Measurements from ENCODE around the gene TAP1.

TAP1 gene

GRCh38 chr6:32860674-32861073 is 7.2 kb upstream of the TAP1 start:
- DNase-seq: no peak

- DNase-seq: no peak
These were observed 4.7 kb upstream of the TAP1 start for GRCh38 chr6:32858194-32858593.

GRCh38 chr6:32857156-32857891 is 3.8 kb upstream of the TAP1 start:
- DNase-seq: no peak

DNA sequence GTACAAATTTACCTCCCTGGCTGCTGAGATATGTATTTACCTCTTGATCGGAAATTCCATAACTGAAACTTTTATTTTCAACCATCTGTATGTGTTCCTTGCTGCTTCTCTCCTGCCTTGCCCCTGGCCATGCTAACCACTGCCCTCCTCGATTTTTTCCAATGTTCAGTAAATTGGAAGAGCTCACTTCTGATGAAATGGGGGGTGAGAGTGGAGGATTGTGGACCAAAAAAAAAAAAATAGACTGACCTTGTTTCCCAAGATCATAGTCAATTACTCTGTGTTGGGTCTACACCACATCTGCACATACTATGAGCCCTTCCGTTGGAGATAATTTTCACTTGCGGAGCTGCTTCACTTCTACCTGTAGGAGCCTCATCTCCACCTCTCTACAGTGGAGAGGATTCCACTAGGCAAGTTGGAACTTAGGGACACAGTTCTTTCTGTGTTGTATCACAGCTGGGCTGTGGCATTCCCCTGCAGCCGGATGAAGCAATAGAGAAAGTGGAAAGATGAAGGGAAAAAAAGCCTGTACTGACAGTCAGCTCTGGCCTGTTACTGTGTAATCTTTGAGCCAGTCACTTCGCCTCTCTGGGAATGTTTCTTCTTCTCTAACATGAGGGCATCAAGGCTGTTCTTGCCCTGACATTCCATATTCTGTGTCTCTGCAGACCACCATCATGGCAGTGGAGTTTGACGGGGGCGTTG is 2.1 kb upstream of the TAP1 start:
- no peak for DNase-seq

- DNase-seq: peak; percentile 5
These were observed 1.1 kb upstream of the TAP1 start for GRCh38 chr6:32854376-32855178.

DNA sequence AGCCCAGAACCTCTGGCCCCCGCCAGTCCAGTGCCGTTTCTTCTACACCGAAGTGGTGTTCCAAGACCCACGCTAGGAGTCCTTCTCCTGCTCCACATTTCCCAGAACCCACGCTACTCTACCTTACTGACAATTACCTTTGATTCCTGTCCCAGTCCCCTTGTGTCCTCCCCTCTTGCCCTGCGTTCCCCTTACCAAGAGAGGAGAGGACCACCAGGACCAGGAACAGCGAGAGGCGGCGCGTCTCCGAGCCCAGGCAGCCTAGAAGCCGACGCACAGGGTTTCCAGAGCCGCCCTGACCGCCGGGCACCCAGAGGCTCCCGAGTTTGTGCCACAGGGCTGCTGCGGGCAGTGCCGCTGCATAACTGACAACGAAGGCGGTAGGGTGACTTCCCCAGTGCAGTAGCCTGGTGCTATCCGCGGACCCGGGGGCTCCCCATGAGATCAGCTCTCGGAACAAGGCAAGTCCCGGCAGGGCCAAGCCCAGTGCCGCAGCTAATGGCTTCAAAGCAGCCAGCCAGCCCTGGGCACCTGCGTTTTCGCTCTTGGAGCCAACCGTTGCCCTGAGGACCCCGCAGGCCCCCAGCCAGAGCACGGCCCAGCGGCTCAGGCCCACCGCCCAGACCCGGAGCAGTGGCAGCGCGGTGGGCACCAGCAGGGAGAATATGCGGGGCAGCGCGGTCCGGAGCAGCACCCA is 512 bp downstream of the TAP1 start:
- peak; percentile 17 for DNase-seq

DNA sequence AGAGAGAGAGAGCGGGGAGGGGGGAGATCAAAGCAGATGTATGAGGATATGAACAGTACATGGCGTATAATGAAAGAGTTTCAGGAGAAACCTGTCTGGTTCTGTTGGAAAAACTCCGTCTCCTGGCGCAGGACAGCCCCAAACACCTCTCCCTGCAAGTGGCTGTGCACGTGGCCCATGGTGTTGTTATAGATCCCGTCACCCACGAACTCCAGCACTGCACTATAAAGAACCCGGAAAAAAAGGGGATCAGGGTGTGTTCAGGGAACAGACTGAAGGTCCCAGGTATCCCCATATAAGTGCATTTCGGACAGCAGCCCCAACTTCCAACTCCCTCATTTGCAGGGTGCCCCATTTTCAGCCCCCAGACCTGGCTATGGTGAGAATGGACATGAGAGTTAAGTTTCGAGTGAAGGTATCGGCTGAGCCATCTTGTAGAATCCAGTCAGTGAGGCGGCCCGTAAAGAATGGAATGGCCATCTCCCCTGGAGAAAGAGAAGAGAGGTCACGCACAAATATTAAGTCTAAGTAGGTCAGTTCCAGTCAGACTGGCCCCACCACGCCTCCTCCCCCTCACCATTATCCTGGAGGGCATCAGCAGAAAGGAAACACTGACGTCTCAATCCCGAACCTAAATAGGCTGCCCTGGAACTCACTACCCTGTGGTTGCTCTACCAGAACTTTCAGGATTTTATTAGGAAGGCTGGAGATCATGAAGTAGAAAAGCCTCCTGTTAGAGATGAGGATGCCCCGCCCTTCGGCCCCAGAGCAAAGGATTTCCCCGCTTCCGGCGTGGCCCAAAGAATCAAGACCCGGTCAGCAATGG is 1.3 kb downstream of the TAP1 start:
- no peak for DNase-seq

GRCh38 chr6:32851025-32851424 is 2.5 kb downstream of the TAP1 start:
- DNase-seq: no peak

DNA sequence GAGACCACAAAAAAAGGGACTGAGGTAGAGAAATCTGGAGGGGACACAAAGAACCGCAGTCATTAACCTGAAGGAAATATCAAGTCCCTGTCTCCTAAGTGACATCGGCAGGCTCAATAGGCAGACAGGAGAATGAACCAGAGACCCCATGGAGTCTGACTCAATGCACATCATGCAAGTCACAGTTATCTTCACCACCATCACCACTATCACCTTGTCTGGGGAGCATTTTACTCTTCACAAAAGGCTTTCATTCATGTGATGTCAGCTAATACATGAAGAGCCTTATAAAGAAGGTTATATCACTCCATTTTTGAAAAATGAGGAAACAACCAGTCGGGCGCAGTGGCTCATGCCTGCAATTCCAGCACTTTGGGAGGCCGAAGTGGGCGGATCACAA is 4.4 kb downstream of the TAP1 start:
- DNase-seq: no peak

- DNase-seq: no peak
These were observed 5.7 kb downstream of the TAP1 start for GRCh38 chr6:32847795-32848194.

DNA sequence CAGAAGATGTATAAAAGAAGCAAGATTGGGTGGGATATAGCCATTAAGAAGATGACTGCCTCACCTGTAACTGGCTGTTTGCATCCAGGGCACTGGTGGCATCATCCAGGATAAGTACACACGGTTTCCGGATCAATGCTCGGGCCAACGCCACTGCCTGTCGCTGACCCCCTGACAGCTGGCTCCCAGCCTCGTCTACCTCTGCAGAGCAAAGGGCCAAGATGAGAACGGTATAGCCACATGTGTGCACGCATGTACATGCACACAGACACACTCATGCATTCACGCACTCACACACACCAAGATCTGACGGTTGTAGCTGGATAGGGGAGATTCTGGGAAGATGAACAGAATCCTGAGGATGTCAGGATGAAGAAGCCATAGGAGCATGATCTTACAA is 6.5 kb downstream of the TAP1 start:
- no peak for DNase-seq

- DNase-seq: no peak
These were observed 8.1 kb downstream of the TAP1 start for GRCh38 chr6:32845384-32845884.

DNA sequence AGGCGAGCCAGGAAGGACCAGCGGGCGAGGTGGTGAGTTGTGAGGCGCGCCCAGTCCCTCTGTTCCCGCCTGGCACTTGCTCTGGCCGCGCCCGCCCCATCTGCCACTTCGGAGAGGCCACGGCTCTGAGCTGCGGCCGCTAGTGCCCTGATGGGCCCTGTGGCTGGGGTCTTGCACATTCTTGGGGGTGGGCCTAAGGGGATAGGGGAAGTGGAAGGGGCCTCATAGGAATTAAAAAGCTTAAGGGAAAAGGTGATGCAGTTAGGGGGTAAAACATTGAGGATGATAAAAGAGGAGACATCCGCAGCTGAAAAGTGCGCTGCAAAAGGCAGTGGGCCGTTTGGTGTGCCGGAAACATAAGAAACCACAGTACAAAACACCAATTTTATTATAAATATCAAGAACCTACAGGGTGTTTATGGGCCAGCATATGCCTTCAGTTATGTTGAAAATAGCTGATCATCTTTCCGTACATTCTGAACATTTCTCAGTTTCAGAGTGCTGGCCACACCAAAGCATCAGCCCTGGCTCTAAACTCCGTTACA is 8.6 kb downstream of the TAP1 start:
- no peak for DNase-seq

- DNase-seq: peak; percentile 98
These were observed 9.3 kb downstream of the TAP1 start, which contains the start of gene PSMB8 for GRCh38 chr6:32843979-32844838. Gene PSMB8, minus strand, starts transcription at chr6:32844047. Its CDS starts 51 bp downstream, at chr6:32843996.

DNA sequence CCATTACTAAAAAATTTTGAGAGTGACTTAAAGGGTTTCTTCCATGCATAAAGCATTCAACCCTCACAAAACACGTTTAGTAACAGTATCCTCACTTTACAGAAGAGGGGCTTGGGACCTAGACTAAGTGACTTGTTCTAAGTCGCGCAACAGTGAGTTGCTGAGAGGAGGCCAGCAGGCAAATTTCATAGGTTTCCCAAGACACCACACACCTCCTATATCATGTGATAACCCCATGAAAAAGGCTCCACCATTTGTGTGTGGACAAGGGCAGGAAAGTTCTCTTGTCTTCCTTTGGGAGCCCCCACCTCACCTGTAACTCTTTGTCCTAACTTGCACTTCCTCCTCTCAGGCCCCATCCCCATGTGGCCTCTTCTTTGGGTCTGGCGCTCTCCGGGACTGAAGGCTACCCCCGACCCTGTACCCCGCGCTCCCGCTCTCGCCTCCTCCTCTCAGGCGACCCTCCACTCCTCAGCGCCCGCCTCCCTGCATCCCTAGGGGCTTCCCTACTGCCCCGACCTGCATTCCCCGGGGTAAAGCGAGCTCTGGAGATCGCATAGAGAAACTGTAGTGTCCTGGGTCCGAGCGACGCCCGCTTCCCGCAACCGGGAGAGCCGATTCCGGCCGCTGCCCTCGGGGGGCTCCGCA is 10.0 kb downstream of the TAP1 start:
- DNase-seq: peak; percentile 49

DNA sequence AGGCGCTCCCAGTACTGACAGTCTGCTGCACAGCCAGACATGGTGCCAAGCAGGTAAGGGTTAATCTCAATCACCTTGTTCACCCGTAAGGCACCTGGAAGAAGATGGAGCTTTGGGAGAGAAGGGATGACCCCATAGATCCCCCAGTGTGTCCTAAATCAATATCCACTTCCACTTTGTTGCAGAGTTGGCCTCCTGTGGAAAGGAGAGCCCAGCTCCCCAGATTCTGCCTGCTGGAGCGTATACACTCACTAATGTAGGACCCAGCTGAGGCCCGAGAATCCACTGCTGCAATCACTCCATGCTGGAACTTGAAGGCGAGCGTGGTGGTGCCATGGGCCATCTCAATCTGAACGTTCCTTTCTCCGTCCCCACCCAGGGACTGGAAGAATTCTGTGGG is 10.8 kb downstream of the TAP1 start:
- DNase-seq: no peak

DNA sequence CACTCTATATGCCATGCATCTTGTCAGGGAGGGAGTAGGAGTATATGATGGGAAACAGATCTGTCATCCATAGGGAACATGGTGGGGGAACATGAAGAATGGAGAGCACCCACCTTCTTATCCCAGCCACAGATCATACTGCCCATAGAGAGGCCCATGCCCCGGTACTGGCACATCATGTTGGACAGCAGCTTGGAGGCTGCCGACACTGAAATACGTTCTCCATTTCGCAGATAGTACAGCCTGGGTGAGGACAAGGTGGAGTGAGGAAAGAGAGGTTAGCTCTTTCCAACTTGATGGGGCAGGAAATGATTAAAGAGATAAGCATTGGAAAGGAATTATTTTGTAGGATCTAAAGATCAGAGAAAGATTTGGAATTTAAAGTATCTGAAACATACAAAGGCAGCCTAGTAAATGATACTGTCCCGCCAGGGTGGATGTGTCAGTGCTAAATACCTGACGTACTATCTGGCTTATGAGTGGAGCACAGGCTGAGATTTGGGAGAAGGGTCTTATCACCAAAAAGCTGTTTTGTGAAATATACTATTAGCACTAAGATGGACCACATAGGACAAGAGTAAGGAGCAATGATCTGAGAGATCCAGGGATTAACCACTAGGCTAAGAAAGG is 11.4 kb downstream of the TAP1 start:
- DNase-seq: no peak

DNA sequence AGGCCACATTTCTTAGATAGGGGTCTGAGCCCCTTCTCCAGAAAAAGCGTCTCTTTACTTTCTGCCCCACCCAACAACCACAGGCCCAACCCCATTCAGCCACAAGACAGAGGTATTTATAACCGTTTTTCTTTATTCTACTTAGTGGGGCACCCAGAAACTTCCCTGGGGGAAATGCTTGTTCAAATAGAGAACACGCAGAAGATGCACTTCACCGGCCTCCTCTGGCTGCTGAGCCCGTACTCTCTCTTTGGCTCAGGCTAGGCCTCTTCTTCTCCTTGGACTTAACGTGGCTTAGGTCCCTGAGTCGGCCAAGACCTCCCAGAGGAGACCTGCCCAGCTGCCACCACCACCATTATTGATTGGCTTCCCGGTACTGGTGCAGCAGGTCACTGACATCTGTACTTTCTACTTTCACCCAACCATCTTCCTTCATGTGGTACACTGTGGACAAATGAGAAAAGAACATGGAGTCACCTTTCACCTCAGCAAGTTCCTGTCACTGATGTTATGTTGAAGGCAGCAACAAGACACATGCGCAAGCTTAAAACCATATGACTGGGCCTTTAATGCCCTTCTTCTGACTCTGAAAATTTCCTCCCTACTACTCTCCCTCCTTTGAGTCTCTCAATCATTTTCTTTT is 12.8 kb downstream of the TAP1 start:
- no peak for DNase-seq

DNA sequence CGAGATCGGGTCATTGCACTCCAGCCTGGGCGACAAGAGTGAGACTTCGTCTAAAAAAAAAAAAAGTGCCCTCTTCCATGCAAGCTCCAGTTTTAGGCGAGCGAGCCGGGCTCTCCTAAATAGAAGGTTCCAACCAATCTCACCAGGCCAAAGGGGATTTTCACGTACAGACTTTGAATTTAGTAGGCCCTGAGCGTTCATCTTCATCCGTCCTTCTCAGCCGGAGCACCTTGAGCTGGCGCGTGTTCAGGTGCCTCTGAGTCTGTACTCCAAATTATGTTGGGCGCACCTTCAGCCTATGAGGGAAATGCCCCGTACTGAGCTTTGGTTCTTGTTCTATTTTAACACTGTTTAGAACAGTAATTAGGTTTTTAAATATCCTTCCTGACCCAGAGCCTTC is 14.1 kb downstream of the TAP1 start:
- no peak for DNase-seq
